Fibroblast of pulmonary artery (primary cell): ENCODE results near the gene RAC3.
A peak's percentile ranks its signal among the peaks of the same experiment; 100 is the strongest.

Source experiments
- DNase-seq: peaks from one replicate; pipeline ENCODE4 v3.0.0-alpha.2; 2010; ENCODE audit warnings: low read depth
- H3K4me3 ChIP-seq: replicated peaks from 2 replicates; pipeline ENCODE4 v1.5.1; 2011; ENCODE audit warnings: low read depth, mild to moderate bottlenecking, control low read depth, low read length, moderate library complexity
- CTCF ChIP-seq: IDR thresholded peaks from 2 replicates; pipeline ENCODE4 v1.5.1; 2011; ENCODE audit warnings: mild to moderate bottlenecking, control low read depth, low read length, inconsistent platforms; ENCODE audit errors: missing control alignments

Gene RAC3

DNA sequence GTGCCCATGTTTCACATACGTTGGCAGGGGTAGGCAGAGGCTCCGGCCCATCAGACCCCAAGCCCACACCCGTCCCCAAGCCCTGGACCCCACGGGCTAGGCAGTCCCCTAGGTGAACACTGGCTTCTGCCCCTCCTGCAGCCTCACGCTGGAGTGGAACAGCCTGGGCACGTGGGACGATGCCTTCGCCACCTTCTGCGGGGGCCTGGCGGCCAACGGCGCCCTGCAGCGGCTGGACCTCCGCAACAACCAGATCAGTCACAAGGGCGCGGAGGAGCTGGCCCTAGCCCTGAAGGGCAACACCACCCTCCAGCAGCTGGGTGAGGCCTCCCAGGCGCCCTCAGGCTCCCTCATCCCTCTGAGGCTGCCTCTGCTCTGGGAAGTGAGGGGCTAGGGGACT, 6.6 kb upstream of the RAC3 start:
- H3K4me3 ChIP-seq: no peak overlapping the region
- no peak for TF ChIP-seq CTCF
- no peak for DNase-seq

- TF ChIP-seq CTCF: no peak
- no peak overlapping the region for H3K4me3 ChIP-seq
- DNase-seq: no peak
These were observed 5.9 kb upstream of the RAC3 start for GRCh38 chr17:82025401-82026107.

DNA sequence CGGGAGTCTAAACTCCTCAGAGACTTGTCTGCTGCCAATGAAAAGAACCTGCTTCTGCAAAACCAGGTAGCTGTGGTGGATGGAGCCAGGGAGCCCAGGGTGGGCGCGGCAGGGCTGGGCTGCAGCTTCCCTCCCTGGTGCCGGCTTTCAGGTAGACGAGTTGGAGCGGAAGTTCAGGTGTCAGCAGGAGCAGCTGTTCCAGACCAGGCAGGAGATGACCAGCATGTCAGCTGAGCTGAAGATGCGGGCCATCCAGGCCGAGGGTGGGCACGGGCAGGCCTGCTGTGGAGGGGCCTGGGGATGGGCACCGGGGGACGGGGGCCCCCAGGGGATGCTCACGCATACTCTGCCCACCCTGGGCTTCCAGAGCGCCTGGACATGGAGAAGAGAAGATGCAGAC, 3.2 kb upstream of the RAC3 start:
- no peak overlapping the region for H3K4me3 ChIP-seq

DNA sequence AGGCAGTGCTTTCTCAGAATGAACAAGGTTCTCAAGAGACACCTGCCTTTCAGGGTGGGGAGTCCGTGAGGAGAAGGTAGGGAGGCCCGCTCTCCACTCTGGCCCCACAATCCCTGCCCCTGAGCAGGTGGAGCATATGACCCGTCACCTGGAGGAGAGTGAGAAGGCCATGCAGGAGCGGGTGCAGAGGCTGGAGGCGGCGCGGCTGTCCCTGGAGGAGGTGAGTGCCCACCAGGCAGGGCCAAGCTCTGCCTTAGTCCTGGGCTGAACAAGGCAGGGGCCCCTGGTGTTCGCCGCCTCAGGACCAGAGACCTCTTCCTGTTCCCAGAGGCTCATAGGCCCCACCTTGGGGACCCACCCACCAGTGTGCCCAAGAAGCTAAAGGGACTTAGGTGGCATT, 2.5 kb upstream of the RAC3 start:
- no peak for DNase-seq
- no peak for TF ChIP-seq CTCF
- H3K4me3 ChIP-seq: no peak overlapping the region

More for the DNA sequence above, 3.2 kb upstream of the RAC3 start:
- no peak for TF ChIP-seq CTCF
- DNase-seq: no peak

DNA sequence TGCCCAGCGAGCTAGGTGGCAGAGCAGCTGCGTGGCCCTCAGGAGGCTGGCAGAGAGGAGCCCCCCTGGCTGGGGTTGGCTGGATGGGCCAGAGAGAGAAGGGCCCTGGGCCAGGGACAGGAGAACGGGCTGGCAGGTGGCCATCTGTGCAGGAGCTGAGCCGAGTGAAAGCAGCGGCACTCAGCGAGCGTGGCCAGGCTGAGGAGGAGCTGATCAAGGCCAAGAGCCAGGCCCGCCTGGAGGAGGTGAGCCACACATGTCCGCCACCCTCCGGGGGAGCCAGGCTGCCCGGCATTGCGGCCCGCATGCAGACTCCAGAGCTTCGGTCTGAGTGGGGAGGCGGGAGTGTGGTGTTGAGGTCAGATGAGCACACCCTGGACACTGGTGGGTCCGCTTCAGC, 2.1 kb upstream of the RAC3 start:
- no peak overlapping the region for H3K4me3 ChIP-seq
- DNase-seq: no peak
- TF ChIP-seq CTCF: no peak

- no peak overlapping the region for H3K4me3 ChIP-seq
- no peak for DNase-seq
- TF ChIP-seq CTCF: no peak
These were observed 1.4 kb upstream of the RAC3 start for GRCh38 chr17:82029990-82030469.

- DNase-seq: peak; percentile 89
- peak overlapping the region; percentile 53 for H3K4me3 ChIP-seq
- peak; percentile 71 for TF ChIP-seq CTCF
These were observed 792 bp upstream of the RAC3 start for GRCh38 chr17:82030470-82031302.
